Mesendoderm (in vitro differentiated cells): ENCODE measurements around the gene CD22.
"Not testable (repeated sequence)": the region's sequence is repeated elsewhere in the genome, so short reads cannot be mapped to it uniquely, and the experiment has no call there.

Experiments
- DNase-seq: peaks from one replicate; pipeline ENCODE4 v3.0.0; 2013
- H2AK5ac ChIP-seq: 2 replicates; pipeline ENCODE4 v1.6.1; 2013; ENCODE audit warnings: low read length, inconsistent platforms
- H2BK120ac ChIP-seq: 2 replicates; pipeline ENCODE4 v1.6.1; 2013; ENCODE audit warnings: low read depth, mild to moderate bottlenecking, low read length, moderate library complexity, mixed read lengths
- H2BK15ac ChIP-seq: replicated peaks from 2 replicates; pipeline ENCODE4 v1.6.1; 2013; ENCODE audit warnings: low read depth, mild to moderate bottlenecking, moderate library complexity
- H2BK5ac ChIP-seq: 2 replicates; pipeline ENCODE4 v1.6.1; 2013; ENCODE audit warnings: low read length, inconsistent platforms
- H3K18ac ChIP-seq: 2 replicates; pipeline ENCODE4 v1.6.1; 2013; ENCODE audit warnings: mild to moderate bottlenecking, low read length, mixed read lengths
- H3K23ac ChIP-seq: one replicate; pipeline ENCODE4 v1.6.1; 2013; ENCODE audit warnings: low read length
- H3K27ac ChIP-seq: 2 replicates; pipeline ENCODE4 v1.5.1; 2013; ENCODE audit warnings: low read depth, mild to moderate bottlenecking, inconsistent platforms, low read length, moderate library complexity
- H3K27me3 ChIP-seq: 2 replicates; pipeline ENCODE4 v1.6.1; 2013; ENCODE audit warnings: low read length, control low read depth, mild to moderate bottlenecking, inconsistent platforms; ENCODE audit not compliant: insufficient read depth, poor library complexity
- H3K36me3 ChIP-seq: 2 replicates; pipeline ENCODE4 v1.6.1; 2013; ENCODE audit warnings: low read length, inconsistent platforms; ENCODE audit not compliant: control insufficient read depth, insufficient read depth
- H3K4ac ChIP-seq: one replicate; pipeline ENCODE4 v1.6.1; 2013; ENCODE audit warnings: low read depth, mild to moderate bottlenecking, low read length, moderate library complexity
- H3K4me1 ChIP-seq: 2 replicates; pipeline ENCODE4 v1.6.1; 2013; ENCODE audit warnings: low read depth, low read length, inconsistent platforms; ENCODE audit not compliant: control insufficient read depth
- H3K4me2 ChIP-seq: 2 replicates; pipeline ENCODE4 v1.6.1; 2013; ENCODE audit warnings: low read length
- H3K4me3 ChIP-seq: 2 replicates; pipeline ENCODE4 v1.5.1; 2013; ENCODE audit warnings: mild to moderate bottlenecking, low read length
- H3K56ac ChIP-seq: one replicate; pipeline ENCODE4 v1.6.1; 2013; ENCODE audit warnings: low read length
- H3K79me1 ChIP-seq: 2 replicates; pipeline ENCODE4 v1.6.1; 2013; ENCODE audit warnings: low read length, inconsistent platforms
- H3K79me2 ChIP-seq: 2 replicates; pipeline ENCODE4 v1.6.1; 2013; ENCODE audit warnings: mild to moderate bottlenecking, low read length; ENCODE audit not compliant: control insufficient read depth, insufficient read depth
- H3K9ac ChIP-seq: 2 replicates; pipeline ENCODE4 v1.6.1; 2013; ENCODE audit warnings: low read length, inconsistent platforms
- H4K5ac ChIP-seq: one replicate; pipeline ENCODE4 v1.6.1; 2013; ENCODE audit warnings: low read length
- H4K8ac ChIP-seq: one replicate; pipeline ENCODE4 v1.6.1; 2013; ENCODE audit warnings: low read depth, mild to moderate bottlenecking, control low read depth, low read length, moderate library complexity
- WGBS: extraction: QIAGEN DNeasy Blood & Tissue Kit; methylation state at CpG from one replicate; pipeline ENCODE4 v1.1.7; 2013; ENCODE audit warnings: low lambda C conversion rate, missing lambda C conversion rate; ENCODE audit not compliant: insufficient coverage; ENCODE audit errors: extremely low coverage; 5-methylcytosine and 5-hydroxymethylcytosine counted together

The CD22 gene

DNA sequence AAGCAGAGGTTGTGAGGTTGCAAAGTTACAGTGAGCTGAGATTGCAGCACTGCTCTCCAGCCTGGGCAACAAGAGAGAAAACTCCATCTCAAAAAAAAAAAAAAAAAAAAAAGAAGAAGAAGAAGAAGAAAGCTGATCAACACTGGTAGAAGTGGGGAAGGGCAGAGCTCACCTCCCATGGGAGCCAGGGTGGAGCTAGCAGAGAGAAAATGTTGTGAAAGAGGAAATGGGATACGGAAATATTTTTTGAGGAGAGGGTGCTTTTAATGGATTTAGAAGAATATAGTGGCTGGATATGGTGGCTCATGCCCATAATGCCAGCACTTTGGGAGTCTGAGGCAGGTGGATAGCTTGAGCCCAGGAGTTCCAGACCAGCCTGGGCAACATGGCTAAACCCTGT is 48.7 kb downstream of the CD22 start:
- H3K79me2 ChIP-seq: no peaks in the 10 kb centered on the region
- no peak overlapping the region for H3K56ac ChIP-seq
- H3K36me3 ChIP-seq: no peaks in the 10 kb centered on the region
- H4K5ac ChIP-seq: no peak overlapping the region
- no peak overlapping the region for H2BK5ac ChIP-seq
- H3K23ac ChIP-seq: no peak overlapping the region
- no peak overlapping the region for H3K9ac ChIP-seq
- DNase-seq: no peak
- no peaks in the 10 kb centered on the region for H3K4me1 ChIP-seq
- no peaks in the 10 kb centered on the region for H3K27me3 ChIP-seq
- 100% methylated on average over 1 of the region's 1 CpG for WGBS
- no peak overlapping the region for H4K8ac ChIP-seq
- H2BK15ac ChIP-seq: no peak overlapping the region
- no peak overlapping the region for H3K18ac ChIP-seq
- no peak overlapping the region for H3K4me3 ChIP-seq
- no peak overlapping the region for H2AK5ac ChIP-seq
- H3K4me2 ChIP-seq: no peak overlapping the region
- no peak overlapping the region for H3K4ac ChIP-seq
- H3K79me1 ChIP-seq: no peaks in the 10 kb centered on the region
- H2BK120ac ChIP-seq: no peak overlapping the region
- H3K27ac ChIP-seq: no peak overlapping the region

DNA sequence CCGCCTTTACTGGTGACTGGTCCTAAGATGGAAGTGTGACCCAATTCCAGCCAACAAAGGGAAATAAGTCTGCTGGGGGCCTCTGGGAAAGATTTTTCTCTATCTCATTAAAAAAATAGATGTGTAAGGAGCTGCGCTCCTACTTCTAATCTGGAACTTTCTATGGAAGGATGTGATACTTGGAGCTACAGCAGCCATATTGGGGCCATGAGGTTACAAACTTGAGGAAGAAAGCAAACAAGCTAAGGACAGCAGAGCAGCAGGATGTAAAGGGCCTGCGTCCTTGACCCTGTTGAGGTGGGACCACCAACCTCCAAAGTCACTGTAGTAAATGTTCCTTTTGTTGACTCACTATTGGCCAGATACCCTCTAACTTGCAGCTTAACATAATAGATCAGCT is 49.4 kb downstream of the CD22 start:
- Histone ChIP-seq H3K4me2 (no peak overlapping the region), H4K8ac (no peak overlapping the region), H2BK5ac (no peak overlapping the region), H3K27ac (no peak overlapping the region), H2BK120ac (no peak overlapping the region), H3K36me3 (no peaks in the 10 kb centered on the region), H3K56ac (no peak overlapping the region), H4K5ac (no peak overlapping the region), H2BK15ac (no peak overlapping the region), H3K4me3 (no peak overlapping the region), H3K4ac (no peak overlapping the region), H3K9ac (no peak overlapping the region), H3K27me3 (no peaks in the 10 kb centered on the region), H3K18ac (no peak overlapping the region), H3K79me1 (no peaks in the 10 kb centered on the region), H3K79me2 (no peaks in the 10 kb centered on the region), H2AK5ac (no peak overlapping the region), H3K23ac (no peak overlapping the region), H3K4me1 (no peaks in the 10 kb centered on the region)
- no CpG with 5 or more reads among the region's 3 CpGs for WGBS
- no peak for DNase-seq

DNA sequence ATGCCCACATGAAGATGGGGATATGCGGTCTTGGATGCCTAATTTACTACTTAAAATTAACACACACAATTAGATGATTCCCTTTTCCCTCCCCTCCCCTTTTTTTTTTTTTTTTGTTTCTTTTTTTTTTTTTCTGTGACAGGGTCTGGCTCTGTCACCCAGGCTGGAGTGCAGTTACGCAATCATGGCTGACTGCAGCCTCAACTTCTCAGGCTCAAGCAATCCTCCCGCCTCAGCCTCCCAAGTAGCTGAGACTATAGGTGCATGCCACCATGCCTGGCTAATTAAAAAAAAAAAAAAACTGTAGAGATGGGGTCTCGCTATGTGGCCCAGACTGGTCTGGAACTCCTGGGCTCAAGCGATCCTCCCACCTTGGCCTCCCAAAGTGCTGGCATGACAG is 50.6 kb downstream of the CD22 start:
- not testable (repeated sequence) for H3K27me3 ChIP-seq, H3K4me1 ChIP-seq, H3K23ac ChIP-seq, H3K36me3 ChIP-seq, H3K4me3 ChIP-seq, H3K79me2 ChIP-seq, H2BK120ac ChIP-seq, H3K9ac ChIP-seq, H3K27ac ChIP-seq, H3K18ac ChIP-seq, H3K4ac ChIP-seq, H2AK5ac ChIP-seq, H2BK15ac ChIP-seq, H3K4me2 ChIP-seq, H3K56ac ChIP-seq, H2BK5ac ChIP-seq, DNase-seq, H4K8ac ChIP-seq, H3K79me1 ChIP-seq, H4K5ac ChIP-seq
- no CpG with 5 or more reads among the region's 5 CpGs for WGBS

DNA sequence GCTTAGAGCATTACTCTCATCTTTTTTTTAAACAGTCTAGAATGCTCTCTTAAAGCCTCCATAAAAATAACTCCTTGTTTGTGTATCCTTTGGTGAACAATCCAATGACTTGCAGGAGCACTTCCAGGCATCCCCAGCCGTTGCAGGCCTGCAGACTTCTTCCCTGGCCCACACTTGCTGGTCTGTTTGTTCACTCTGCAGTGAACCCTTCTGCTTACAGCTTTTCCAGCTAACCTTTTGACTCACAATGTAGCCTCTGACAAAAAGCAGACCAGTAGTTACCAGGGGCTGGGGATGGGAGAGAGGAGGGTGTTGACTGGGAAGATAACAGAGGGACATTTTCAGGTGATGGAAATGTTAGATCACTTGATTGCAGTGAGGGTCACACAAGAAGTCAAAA is 51.0 kb downstream of the CD22 start:
- no CpG with 5 or more reads among the region's 1 CpG for WGBS
- Histone ChIP-seq H3K9ac (no peak overlapping the region), H3K4me2 (no peak overlapping the region), H2BK120ac (no peak overlapping the region), H3K79me2 (no peaks in the 10 kb centered on the region), H3K79me1 (no peaks in the 10 kb centered on the region), H3K36me3 (no peaks in the 10 kb centered on the region), H3K4me1 (no peaks in the 10 kb centered on the region), H2BK15ac (no peak overlapping the region), H3K4me3 (no peak overlapping the region), H4K5ac (no peak overlapping the region), H3K27me3 (no peaks in the 10 kb centered on the region), H3K27ac (no peak overlapping the region), H2BK5ac (no peak overlapping the region), H3K56ac (no peak overlapping the region), H4K8ac (no peak overlapping the region), H2AK5ac (no peak overlapping the region), H3K23ac (no peak overlapping the region), H3K18ac (no peak overlapping the region), H3K4ac (no peak overlapping the region)
- DNase-seq: no peak

DNA sequence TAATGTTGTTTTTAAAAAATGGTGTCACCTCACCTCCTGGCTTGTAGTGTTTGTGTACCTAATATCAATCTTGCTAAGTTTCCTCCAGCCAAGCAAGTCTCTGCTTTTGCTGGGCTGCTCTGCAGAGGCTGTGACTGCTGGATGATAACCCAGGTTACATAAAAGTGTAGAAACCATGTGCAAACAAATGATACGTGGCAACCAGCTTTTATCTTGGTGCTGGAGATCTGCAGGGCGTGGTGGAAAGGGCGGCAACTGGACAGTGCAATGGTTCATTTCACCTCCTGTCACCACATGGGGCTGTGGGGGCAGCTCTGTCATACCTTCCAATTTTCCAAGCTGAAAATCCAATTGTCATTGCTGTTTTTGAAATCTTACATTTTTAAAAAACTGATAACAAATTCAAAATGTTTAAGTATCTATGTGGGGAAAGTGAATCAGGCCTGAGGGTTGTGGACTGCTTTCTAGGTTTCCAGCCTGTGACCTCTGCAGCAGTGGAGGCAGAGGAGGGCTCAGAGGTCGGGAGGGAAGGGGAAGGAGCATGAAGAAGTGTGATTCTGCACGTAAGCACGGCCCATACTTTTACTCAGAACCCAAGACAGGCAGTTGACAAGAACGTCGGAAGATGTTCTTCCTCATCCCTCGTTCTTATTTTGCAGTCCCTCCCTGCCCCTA is 51.6 kb downstream of the CD22 start:
- no CpG with 5 or more reads among the region's 9 CpGs for WGBS

DNA sequence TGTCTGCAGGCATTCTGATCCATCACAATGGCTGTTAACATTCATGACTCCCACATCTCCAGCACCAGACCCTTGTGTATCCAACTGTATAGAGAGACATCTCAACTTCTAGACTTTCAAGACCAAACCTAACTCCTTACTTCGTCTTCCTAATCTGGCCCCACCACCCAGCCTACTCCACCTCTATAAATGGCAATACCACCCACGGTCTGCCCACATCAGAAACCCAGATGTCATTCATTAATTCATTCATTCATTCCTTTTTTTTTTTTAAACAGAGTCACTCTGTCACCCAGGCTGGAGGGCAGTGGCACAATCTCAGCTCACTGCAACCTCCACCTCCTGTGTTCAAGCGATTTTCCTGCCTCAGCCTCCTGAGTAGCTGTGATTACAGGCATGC is 52.3 kb downstream of the CD22 start:
- H3K23ac ChIP-seq: no peak overlapping the region
- no peaks in the 10 kb centered on the region for H3K36me3 ChIP-seq
- H2BK15ac ChIP-seq: no peak overlapping the region
- H3K79me1 ChIP-seq: no peaks in the 10 kb centered on the region
- no peak overlapping the region for H2AK5ac ChIP-seq
- H3K27me3 ChIP-seq: no peaks in the 10 kb centered on the region
- H2BK5ac ChIP-seq: no peak overlapping the region
- no CpG with 5 or more reads among the region's 3 CpGs for WGBS
- no peak overlapping the region for H3K4me3 ChIP-seq
- H3K4ac ChIP-seq: no peak overlapping the region
- H2BK120ac ChIP-seq: no peak overlapping the region
- H3K18ac ChIP-seq: no peak overlapping the region
- no peak overlapping the region for H4K5ac ChIP-seq
- no peak overlapping the region for H4K8ac ChIP-seq
- H3K4me1 ChIP-seq: no peaks in the 10 kb centered on the region
- H3K79me2 ChIP-seq: no peaks in the 10 kb centered on the region
- no peak for DNase-seq
- no peak overlapping the region for H3K4me2 ChIP-seq
- H3K27ac ChIP-seq: no peak overlapping the region
- H3K9ac ChIP-seq: no peak overlapping the region
- H3K56ac ChIP-seq: no peak overlapping the region

More for the DNA sequence above, 51.6 kb downstream of the CD22 start:
- H3K79me2 ChIP-seq: no peaks in the 10 kb centered on the region
- no peak overlapping the region for H3K4me3 ChIP-seq
- H4K5ac ChIP-seq: no peak overlapping the region
- no peak overlapping the region for H3K18ac ChIP-seq
- no peak overlapping the region for H3K4me2 ChIP-seq
- no peak overlapping the region for H3K56ac ChIP-seq
- no peaks in the 10 kb centered on the region for H3K36me3 ChIP-seq
- H3K79me1 ChIP-seq: no peaks in the 10 kb centered on the region
- no peak overlapping the region for H3K4ac ChIP-seq
- no peaks in the 10 kb centered on the region for H3K4me1 ChIP-seq
- H2BK15ac ChIP-seq: no peak overlapping the region
- DNase-seq: no peak
- H2BK5ac ChIP-seq: no peak overlapping the region
- H3K23ac ChIP-seq: no peak overlapping the region
- no peaks in the 10 kb centered on the region for H3K27me3 ChIP-seq
- H2BK120ac ChIP-seq: no peak overlapping the region
- no peak overlapping the region for H4K8ac ChIP-seq
- H3K27ac ChIP-seq: no peak overlapping the region
- H2AK5ac ChIP-seq: no peak overlapping the region
- no peak overlapping the region for H3K9ac ChIP-seq
